HEK293 (cell line): ENCODE data around the gene NAALADL2.

ENCODE experiments used
- BCL11A ChIP-seq: fragments of 450-650 bp; formaldehyde crosslinking; IDR thresholded peaks from 2 replicates; pipeline ENCODE4 v1.5.1; 2016; ENCODE audit warnings: low read depth, missing biosample characterization, missing genetic modification characterization
- CTCF ChIP-seq: fragments of 450-650 bp; formaldehyde crosslinking; IDR thresholded peaks from 2 replicates; pipeline ENCODE4 v1.5.1; 2016; ENCODE audit warnings: missing biosample characterization, missing genetic modification characterization

GRCh38 chr3:175511219-175511785 is 652.2 kb downstream of the NAALADL2 start:
- TF ChIP-seq CTCF (no peak), BCL11A (tag by site-specific recombination) (no peak)
